ENCODE measurements around the gene SLC25A26. TPM values are rescaled to one million over a fixed set of nuclear protein-coding genes. Genes with fewer than 3 reads are reported as not detected.

Gene SLC25A26
- total RNA-seq, 1 donor from 2014 or later, result 18.9 TPM

- peaks cover 26% of the 10 kb centered on the region for H3K36me3 Mint-ChIP-seq (ENCODE audit: low read depth, unreplicated experiment)
- peaks cover 14% of the 10 kb centered on the region for H3K4me1 Mint-ChIP-seq (ENCODE audit: unreplicated experiment)
- H3K4me3 Mint-ChIP-seq (ENCODE audit: unreplicated experiment), result no peak overlapping the region
- peaks cover 16% of the 10 kb centered on the region for H3K27me3 Mint-ChIP-seq (ENCODE audit: unreplicated experiment)
- no peak for TF ChIP-seq CTCF (IDR thresholded peaks at IDR 0.05; ENCODE audit: unreplicated experiment)
- DNase-seq (ENCODE audit: low spot score), result no peak
- H3K27ac Mint-ChIP-seq (ENCODE audit: unreplicated experiment), result no peak overlapping the region
- H3K9me3 Mint-ChIP-seq (ENCODE audit: unreplicated experiment), result no peaks in the 10 kb centered on the region
Observed at GRCh38 chr3:66401675-66402491, 181.1 kb downstream of the SLC25A26 start.

- H3K27me3 Mint-ChIP-seq (ENCODE audit: unreplicated experiment), result peaks cover 11% of the 10 kb centered on the region
- H3K36me3 Mint-ChIP-seq (ENCODE audit: low read depth, unreplicated experiment), result peaks cover 21% of the 10 kb centered on the region
- H3K4me1 Mint-ChIP-seq (ENCODE audit: unreplicated experiment), result peaks cover 14% of the 10 kb centered on the region
- no peak for TF ChIP-seq CTCF (IDR thresholded peaks at IDR 0.05; ENCODE audit: unreplicated experiment)
- no peaks in the 10 kb centered on the region for H3K9me3 Mint-ChIP-seq (ENCODE audit: unreplicated experiment)
- peak overlapping the region; percentile 49 for H3K27ac Mint-ChIP-seq (ENCODE audit: unreplicated experiment)
- DNase-seq (ENCODE audit: low spot score), result no peak
- H3K4me3 Mint-ChIP-seq (ENCODE audit: unreplicated experiment), result peak overlapping the region; percentile 47
Observed at GRCh38 chr3:66402596-66403290, 181.9 kb downstream of the SLC25A26 start.

- H3K4me3 Mint-ChIP-seq (ENCODE audit: unreplicated experiment), result no peak overlapping the region
- TF ChIP-seq CTCF (IDR thresholded peaks at IDR 0.05; ENCODE audit: unreplicated experiment), result no peak
- H3K4me1 Mint-ChIP-seq (ENCODE audit: unreplicated experiment), result peaks cover 14% of the 10 kb centered on the region
- peaks cover 9% of the 10 kb centered on the region for H3K27me3 Mint-ChIP-seq (ENCODE audit: unreplicated experiment)
- no peak overlapping the region for H3K27ac Mint-ChIP-seq (ENCODE audit: unreplicated experiment)
- DNase-seq (ENCODE audit: low spot score), result no peak
- H3K9me3 Mint-ChIP-seq (ENCODE audit: unreplicated experiment), result no peaks in the 10 kb centered on the region
- H3K36me3 Mint-ChIP-seq (ENCODE audit: low read depth, unreplicated experiment), result peaks cover 14% of the 10 kb centered on the region
Observed at GRCh38 chr3:66403323-66403990, 182.7 kb downstream of the SLC25A26 start.

GRCh38 chr3:66404197-66404596 lies 183.4 kb downstream of the SLC25A26 start:
- no peak for DNase-seq (ENCODE audit: low spot score)
- no peak for TF ChIP-seq CTCF (IDR thresholded peaks at IDR 0.05; ENCODE audit: unreplicated experiment)
- Mint-ChIP-seq H3K36me3 (ENCODE audit: low read depth, unreplicated experiment) (peaks cover 14% of the 10 kb centered on the region), H3K27me3 (ENCODE audit: unreplicated experiment) (peaks cover 9% of the 10 kb centered on the region), H3K27ac (ENCODE audit: unreplicated experiment) (no peak overlapping the region), H3K4me3 (ENCODE audit: unreplicated experiment) (no peak overlapping the region), H3K9me3 (ENCODE audit: unreplicated experiment) (no peaks in the 10 kb centered on the region), H3K4me1 (ENCODE audit: unreplicated experiment) (peaks cover 14% of the 10 kb centered on the region)

All from endothelial cell (in vitro differentiated cells).